GM23248 (cell line): ENCODE measurements around the gene PRDM16.

Source experiments
- EZH2 ChIP-seq: fragments of 200-600 bp; sonication (generic); IDR thresholded peaks from 2 replicates; pipeline ENCODE4 v1.6.1; 2018; ENCODE audit warnings: antibody characterized with exemption, mild to moderate bottlenecking; ENCODE audit not compliant: insufficient read depth, poor library complexity, severe bottlenecking
- EZH2phosphoT487 ChIP-seq: fragments of 200-600 bp; sonication (generic); IDR thresholded peaks from 2 replicates; pipeline ENCODE4 v1.6.1; 2018; ENCODE audit warnings: antibody characterized with exemption, moderate library complexity, mild to moderate bottlenecking, low read depth; ENCODE audit not compliant: insufficient read depth

GRCh38 chr1:3401585-3402257 lies 332.7 kb downstream of the PRDM16 start:
- TF ChIP-seq EZH2 (no peak), EZH2phosphoT487 (no peak)
